T-helper 1 cell (primary cell): Measurements from ENCODE around the gene IQSEC2.
A peak's percentile ranks its signal among the peaks of the same experiment; 100 is the strongest.

Experiments used
- DNase-seq, 5 donors: peaks; one replicate each; pipeline ENCODE4 v3.0.0-alpha.2; 2012 to 2020

IQSEC2 gene

GRCh38 chrX:53266914-53267313 is 14.5 kb downstream of the IQSEC2 start:
- no peak for DNase-seq

GRCh38 chrX:53265771-53266574 is 15.4 kb downstream of the IQSEC2 start:
- DNase-seq, result no peak

GRCh38 chrX:53263597-53264094 is 17.7 kb downstream of the IQSEC2 start:
- DNase-seq, result peak in 1 of 5 donors; percentile 36

- DNase-seq, result peak in 1 of 5 donors; percentile 34
Observed at GRCh38 chrX:53262918-53263394, 18.4 kb downstream of the IQSEC2 start.

GRCh38 chrX:53262189-53262917 is 19.0 kb downstream of the IQSEC2 start:
- no peak for DNase-seq

GRCh38 chrX:53261355-53261972 is 19.9 kb downstream of the IQSEC2 start:
- no peak for DNase-seq

GRCh38 chrX:53260836-53261235 is 20.5 kb downstream of the IQSEC2 start:
- DNase-seq, result no peak

GRCh38 chrX:53257670-53258423 is 23.5 kb downstream of the IQSEC2 start:
- no peak for DNase-seq

GRCh38 chrX:53257166-53257565 is 24.2 kb downstream of the IQSEC2 start:
- no peak for DNase-seq

- no peak for DNase-seq
Observed at GRCh38 chrX:53256446-53257041, 24.8 kb downstream of the IQSEC2 start.

GRCh38 chrX:53255738-53256191 is 25.6 kb downstream of the IQSEC2 start:
- no peak for DNase-seq

- no peak for DNase-seq
Observed at GRCh38 chrX:53254570-53255461, 26.6 kb downstream of the IQSEC2 start.

GRCh38 chrX:53253293-53254020 is 27.9 kb downstream of the IQSEC2 start:
- DNase-seq, result no peak

- no peak for DNase-seq
Observed at GRCh38 chrX:53251307-53251706, 30.1 kb downstream of the IQSEC2 start.

- DNase-seq, result no peak
Observed at GRCh38 chrX:53250556-53250955, 30.8 kb downstream of the IQSEC2 start.

- DNase-seq, result no peak
Observed at GRCh38 chrX:53249408-53250042, 31.9 kb downstream of the IQSEC2 start.

- no peak for DNase-seq
Observed at GRCh38 chrX:53247928-53248327, 33.5 kb downstream of the IQSEC2 start.

GRCh38 chrX:53246231-53246630 is 35.2 kb downstream of the IQSEC2 start:
- no peak for DNase-seq

GRCh38 chrX:53244610-53245009 is 36.8 kb downstream of the IQSEC2 start:
- no peak for DNase-seq

- DNase-seq, result no peak
Observed at GRCh38 chrX:53242310-53242709, 39.1 kb downstream of the IQSEC2 start.
